Measurements from ENCODE around the gene GLCE. TPM values are rescaled to one million over a fixed set of nuclear protein-coding genes. Genes with fewer than 3 reads are reported as not detected.
A peak's percentile ranks its signal among the peaks of the same experiment; 100 is the strongest.

The GLCE gene
- total and polyA plus RNA-seq, 9 of the 15 experiments (the other 6 are each of a cell fraction or from before 2014, with no cell fraction given): 4.6 to 12.3 (median 10.6) TPM

- TF ChIP-seq ADNP (tag; IDR thresholded peaks at IDR 0.05) (no peak), PHB (CRISPR knock-in tag; IDR thresholded peaks at IDR 0.05) (no peak), FOXA3 (CRISPR knock-in tag; conservative IDR thresholded peaks at IDR 0.05 in 1 of 2, IDR thresholded peaks at IDR 0.05 in 1 of 2) (0 out of 4 replicates have a peak, but pooled peaks of 1 of the 2 experiments have one; percentile 6), NR3C1 (CRISPR knock-in tag; IDR thresholded peaks at IDR 0.05) (no peak), POLR2B (IDR thresholded peaks at IDR 0.05; ENCODE audit: low read depth, partially characterized antibody) (no peak), NR4A1 (CRISPR knock-in tag; IDR thresholded peaks at IDR 0.05) (0 out of 2 replicates have a peak, but pooled peaks have one; percentile 80), NR4A1 (tag; IDR thresholded peaks at IDR 0.05) (0 out of 2 replicates have a peak, but pooled peaks have one; percentile 47), XRCC4 (IDR thresholded peaks at IDR 0.05; ENCODE audit: extremely low read depth, insufficient read depth, insufficient read length) (no peak), TRIM24 (IDR thresholded peaks at IDR 0.05) (peak; percentile 84), NFIX (CRISPR knock-in tag; IDR thresholded peaks at IDR 0.05; ENCODE audit: low read depth) (no peak), POLR2H (tag; IDR thresholded peaks at IDR 0.05; ENCODE audit: low read depth) (no peak), BACH1 (tag; IDR thresholded peaks at IDR 0.05) (no peak), SMAD3 (CRISPR knock-in tag; conservative IDR thresholded peaks at IDR 0.05) (peak; percentile 78; the same call in 1 of the 2 replicates), RFX5 (IDR thresholded peaks at IDR 0.05; ENCODE audit: low read depth, low read length) (no peak), MAFG (tag; conservative IDR thresholded peaks at IDR 0.05) (no peak), CBFA2T3 (IDR thresholded peaks at IDR 0.05) (peak; percentile 91), SP2 (IDR thresholded peaks at IDR 0.05; ENCODE audit: extremely low read depth, low read depth, low read length, poor library complexity, severe bottlenecking) (no peak), ELK3 (CRISPR knock-in tag; IDR thresholded peaks at IDR 0.05) (no peak), IRF1 (CRISPR knock-in tag; IDR thresholded peaks at IDR 0.05; ENCODE audit: borderline replicate concordance) (no peak), FUS (optimal IDR thresholded peaks at IDR 0.05; ENCODE audit: low read depth, low read length) (no peak), SAFB (IDR thresholded peaks at IDR 0.05; ENCODE audit: borderline replicate concordance, low read depth, low read length) (no peak), KAT7 (CRISPR knock-in tag; IDR thresholded peaks at IDR 0.05; ENCODE audit: borderline replicate concordance) (no peak), ZNF12 (CRISPR knock-in tag; IDR thresholded peaks at IDR 0.05) (no peak), MITF (IDR thresholded peaks at IDR 0.05) (no peak), NFIC (IDR thresholded peaks at IDR 0.05) (no peak; the same call in 1 of the 2 replicates), ESRRB (CRISPR knock-in tag; IDR thresholded peaks at IDR 0.05; ENCODE audit: borderline replicate concordance) (no peak)
Measured at GRCh38 chr15:69114331-69114928, 46.0 kb upstream of the GLCE start (continued).
